ENCODE results near the gene CBL.
A peak's percentile ranks its signal among the peaks of the same experiment; 100 is the strongest.

The CBL gene

GRCh38 chr11:119277660-119278059 lies 71.5 kb downstream of the CBL start:
- DNase-seq = no peak

DNA sequence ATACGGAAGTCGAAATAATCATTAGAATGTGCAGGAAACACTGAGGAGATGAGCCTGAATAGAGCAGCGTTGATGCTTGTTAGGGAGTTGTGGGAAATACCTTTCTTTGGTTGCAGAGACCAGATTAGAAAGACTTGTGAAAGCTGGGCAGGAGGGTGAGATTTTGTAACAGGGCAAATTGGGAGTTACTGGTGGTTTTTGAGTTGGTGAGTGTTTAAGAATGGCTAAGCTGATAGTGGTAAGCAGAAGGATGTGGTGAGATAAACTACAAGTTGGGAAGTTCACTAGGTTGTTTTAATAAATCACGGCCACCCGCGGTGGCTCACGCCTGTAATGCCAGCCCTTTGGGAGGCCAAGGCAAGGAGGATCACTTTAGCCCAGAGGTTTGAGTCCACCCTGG lies 76.4 kb downstream of the CBL start:
- no peak for DNase-seq

GRCh38 chr11:119284344-119285157 lies 78.4 kb downstream of the CBL start:
- no peak for DNase-seq

DNA sequence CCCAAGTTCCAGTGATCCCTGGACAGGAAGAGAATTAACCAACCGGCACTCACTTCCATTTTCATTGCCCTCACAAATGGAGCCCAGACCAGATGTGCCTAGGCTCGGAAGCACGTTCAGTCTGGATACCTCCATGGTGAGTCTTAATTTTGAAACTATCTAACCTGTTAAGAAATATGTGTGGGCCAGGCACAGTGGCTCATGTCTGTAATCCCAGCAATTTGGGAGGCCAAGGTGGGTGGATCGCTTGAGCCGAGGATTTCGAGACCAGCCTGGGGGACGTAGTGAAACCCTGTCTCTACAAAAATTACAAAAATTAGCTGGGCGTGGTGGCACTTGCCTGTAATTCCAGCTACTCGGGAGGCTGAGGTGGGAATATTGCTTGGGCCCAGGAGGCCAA lies 79.3 kb downstream of the CBL start:
- no peak for DNase-seq

- DNase-seq = no peak
Measured at GRCh38 chr11:119288219-119288618, 82.1 kb downstream of the CBL start.

DNA sequence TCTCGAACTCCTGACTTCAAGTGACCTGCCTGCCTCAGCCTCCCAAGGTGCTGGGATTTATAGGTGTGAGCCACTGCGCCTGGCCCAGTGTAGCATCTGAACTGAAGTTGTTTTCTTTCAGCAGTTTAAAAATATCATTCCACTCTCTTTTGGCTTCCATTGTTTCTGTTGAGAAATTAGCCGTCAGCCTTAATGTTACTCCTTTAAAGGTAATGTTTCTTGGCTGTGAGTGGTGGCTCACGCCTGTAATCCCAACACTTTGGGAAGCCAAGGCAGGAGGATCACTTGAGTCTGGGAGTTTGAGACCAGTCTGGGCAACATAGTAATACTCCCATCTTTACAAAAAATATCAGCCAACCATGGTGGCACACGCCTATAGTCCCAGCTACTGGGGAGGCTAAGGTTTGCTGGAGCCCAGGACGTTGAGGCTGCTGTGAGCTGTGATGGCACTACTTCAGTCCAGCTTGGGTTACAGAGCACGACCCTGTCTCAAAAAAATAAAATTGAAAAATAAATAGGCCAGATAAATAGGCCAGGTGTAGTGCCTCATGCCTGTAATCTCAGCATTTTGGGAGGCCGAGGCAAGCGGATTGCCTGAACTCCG lies 84.9 kb downstream of the CBL start:
- no peak for DNase-seq

DNA sequence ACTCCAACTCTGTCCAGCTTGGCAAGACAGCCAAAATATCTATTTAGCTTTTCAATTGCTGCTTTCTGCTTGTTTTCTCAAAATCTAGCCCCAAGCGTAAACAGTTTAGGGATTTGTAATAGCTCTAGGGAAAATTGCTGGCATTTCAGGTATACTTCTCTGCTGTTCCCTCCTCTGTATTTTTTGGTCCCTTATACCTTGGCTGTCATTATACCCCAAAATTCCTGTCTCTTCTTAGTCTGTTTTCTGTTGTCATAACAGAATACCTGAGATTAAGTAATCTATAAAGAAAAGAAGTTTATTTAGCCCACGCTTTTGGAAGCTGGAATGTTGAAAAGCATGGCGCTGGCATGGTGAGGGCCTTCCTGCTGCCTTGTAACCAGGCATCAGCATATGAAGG lies 87.3 kb downstream of the CBL start:
- DNase-seq = no peak

- DNase-seq = no peak
Measured at GRCh38 chr11:119295178-119295577, 89.0 kb downstream of the CBL start.

- no peak for DNase-seq
Measured at GRCh38 chr11:119297938-119298337, 91.8 kb downstream of the CBL start.

DNA sequence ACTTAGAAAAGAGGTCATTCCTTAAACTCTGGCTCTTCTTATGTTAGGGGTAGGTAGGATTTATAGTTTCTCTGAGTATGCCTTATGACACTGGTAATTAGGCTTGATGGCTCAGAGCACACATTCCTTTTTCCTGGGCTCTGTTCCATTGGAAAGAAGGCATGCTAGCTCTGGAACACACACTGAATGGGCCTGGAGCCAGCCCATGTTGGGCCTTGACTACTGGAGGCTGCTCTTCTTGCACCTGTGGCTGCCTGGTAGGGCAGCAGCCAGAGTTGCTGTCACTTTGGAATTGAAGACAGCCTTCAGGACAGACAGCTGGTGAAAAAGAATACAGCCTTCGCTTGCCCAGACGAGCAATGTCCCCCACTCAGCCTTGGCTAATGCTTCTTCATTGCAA lies 92.6 kb downstream of the CBL start:
- DNase-seq = peak; percentile 73

- DNase-seq = no peak
Measured at GRCh38 chr11:119299416-119299815, 93.3 kb downstream of the CBL start.

- no peak for DNase-seq
Measured at GRCh38 chr11:119300198-119300964, 94.2 kb downstream of the CBL start.

DNA sequence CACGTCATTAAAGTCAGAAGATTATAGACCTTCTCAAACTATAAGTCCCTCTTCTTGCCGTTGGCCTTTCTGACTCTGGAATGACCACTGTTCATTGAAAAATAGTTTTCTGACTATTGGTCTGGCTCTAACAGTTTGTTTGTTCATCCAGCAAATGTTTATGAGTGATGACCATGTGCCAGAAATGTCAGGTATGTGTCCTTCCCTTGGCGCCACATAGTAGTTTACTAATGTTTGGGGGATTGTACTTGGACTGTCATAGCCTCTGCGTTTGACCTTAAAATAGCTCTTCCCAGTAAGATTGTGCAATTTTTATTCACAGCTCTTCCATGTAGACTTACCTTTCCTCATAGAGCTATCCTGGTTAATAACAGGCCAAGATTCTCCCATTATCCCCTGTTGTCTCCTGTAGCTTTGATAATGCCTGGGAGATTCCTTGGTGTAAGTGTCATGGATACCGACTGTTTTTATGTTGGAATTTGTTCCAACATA lies 97.1 kb downstream of the CBL start:
- no peak for DNase-seq

- DNase-seq = no peak
Measured at GRCh38 chr11:119305556-119306372, 99.6 kb downstream of the CBL start.

GRCh38 chr11:119306373-119306890 lies 100.3 kb downstream of the CBL start:
- no peak for DNase-seq

- DNase-seq = no peak
Measured at GRCh38 chr11:119307219-119307618, 101.1 kb downstream of the CBL start.

- DNase-seq = no peak
Measured at GRCh38 chr11:119307974-119308373, 101.8 kb downstream of the CBL start.

GRCh38 chr11:119309411-119309810 lies 103.3 kb downstream of the CBL start:
- DNase-seq = no peak

GRCh38 chr11:119309953-119310681 lies 104.0 kb downstream of the CBL start:
- DNase-seq = no peak

- DNase-seq = no peak
Measured at GRCh38 chr11:119310682-119311052, 104.5 kb downstream of the CBL start.

DNA sequence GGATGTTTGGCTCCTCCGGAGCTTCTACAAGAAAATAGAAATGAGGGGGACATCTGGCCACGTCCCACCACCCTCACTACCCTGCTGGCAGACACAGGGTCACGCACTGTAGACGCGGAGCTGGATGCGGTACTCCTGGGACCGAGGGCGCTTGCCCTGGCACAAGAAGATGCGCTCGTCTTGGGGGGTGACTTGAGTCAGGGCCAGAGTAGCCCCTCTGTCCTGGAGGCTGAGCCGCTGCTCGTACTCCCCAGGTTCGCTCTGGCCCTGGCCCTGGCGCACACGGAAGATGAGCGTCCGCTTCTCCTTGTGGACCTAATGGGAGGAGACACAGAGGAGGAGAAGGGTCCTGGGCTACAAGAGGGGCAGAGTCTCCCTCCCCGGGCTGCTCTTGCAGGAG lies 108.6 kb downstream of the CBL start:
- DNase-seq = no peak
